VCaP (cell line): ENCODE data around the gene APOF.
A peak's percentile ranks its signal among the peaks of the same experiment; 100 is the strongest.
"Not testable (repeated sequence)": the region's sequence is repeated elsewhere in the genome, so short reads cannot be mapped to it uniquely, and the experiment has no call there.

ENCODE experiments used
- H3K27ac ChIP-seq: fragments of 450-650 bp; 2 replicates; pipeline ENCODE4 v1.5.1; 2017
- TF ChIP-seq, protein P1 (sequence below): fragments of 450-650 bp; conservative IDR thresholded peaks from 2 replicates; pipeline ENCODE4 v1.5.1; 2017; ENCODE audit warnings: mild to moderate bottlenecking, moderate library complexity

Gene APOF

DNA sequence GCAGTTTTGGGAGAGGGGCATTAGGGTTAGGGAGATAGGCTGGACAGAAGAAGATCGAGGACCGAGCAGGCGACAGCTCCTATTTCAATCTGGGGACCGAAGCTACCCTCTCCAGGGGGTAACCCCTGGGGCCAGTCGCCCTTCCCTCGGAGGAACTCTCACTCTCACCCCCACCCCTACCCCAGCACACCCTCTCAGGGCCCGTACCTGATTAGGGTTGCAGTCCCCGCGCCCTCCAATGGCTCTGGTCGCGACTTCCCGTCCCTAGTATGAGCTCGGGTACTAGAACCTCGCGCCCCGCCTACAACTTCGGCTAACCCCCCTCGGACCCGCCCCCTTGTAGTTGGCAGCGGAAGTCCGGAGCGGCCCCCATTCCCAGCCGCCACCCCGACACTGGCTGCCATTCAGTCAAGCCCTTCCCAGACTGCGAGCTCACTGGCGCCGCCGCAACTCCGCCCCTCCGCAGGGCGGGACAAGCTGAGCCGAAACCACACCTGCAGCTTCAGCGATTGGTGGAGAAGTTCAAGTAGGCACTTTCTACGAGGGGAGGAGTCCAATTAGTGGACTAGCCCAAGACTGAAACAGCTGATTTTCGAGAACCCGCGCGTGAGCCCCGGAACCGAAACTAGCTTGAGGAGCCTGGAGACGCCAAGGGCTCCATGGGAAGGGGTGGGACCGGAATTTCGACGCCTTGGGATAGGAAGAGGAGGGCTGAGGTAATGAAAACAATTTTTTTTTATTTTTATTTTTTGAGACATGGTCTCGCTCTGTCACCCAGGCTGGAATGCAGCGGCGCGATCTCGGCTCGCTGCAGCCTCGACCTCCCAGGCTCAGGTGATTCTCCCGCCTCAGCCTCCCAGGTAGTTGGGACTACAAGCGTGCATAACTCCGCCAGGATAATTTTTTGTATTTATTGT is 2.5 kb downstream of the APOF start, which contains the start of gene STAT2:
STAT2 (minus strand) TSS at position 257 of the 917 bp plus-strand sequence. CDS start 3,536 bp downstream, outside the sequence.
- TF ChIP-seq, protein P1, sequence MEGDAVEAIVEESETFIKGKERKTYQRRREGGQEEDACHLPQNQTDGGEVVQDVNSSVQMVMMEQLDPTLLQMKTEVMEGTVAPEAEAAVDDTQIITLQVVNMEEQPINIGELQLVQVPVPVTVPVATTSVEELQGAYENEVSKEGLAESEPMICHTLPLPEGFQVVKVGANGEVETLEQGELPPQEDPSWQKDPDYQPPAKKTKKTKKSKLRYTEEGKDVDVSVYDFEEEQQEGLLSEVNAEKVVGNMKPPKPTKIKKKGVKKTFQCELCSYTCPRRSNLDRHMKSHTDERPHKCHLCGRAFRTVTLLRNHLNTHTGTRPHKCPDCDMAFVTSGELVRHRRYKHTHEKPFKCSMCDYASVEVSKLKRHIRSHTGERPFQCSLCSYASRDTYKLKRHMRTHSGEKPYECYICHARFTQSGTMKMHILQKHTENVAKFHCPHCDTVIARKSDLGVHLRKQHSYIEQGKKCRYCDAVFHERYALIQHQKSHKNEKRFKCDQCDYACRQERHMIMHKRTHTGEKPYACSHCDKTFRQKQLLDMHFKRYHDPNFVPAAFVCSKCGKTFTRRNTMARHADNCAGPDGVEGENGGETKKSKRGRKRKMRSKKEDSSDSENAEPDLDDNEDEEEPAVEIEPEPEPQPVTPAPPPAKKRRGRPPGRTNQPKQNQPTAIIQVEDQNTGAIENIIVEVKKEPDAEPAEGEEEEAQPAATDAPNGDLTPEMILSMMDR, result no peak
- H3K27ac ChIP-seq, result peak within 1 kb of the TSS; percentile 93

GRCh38 chr12:56358836-56359532 is 3.7 kb downstream of the APOF start:
- TF ChIP-seq, protein P1, result no peak
- peak overlapping the region; percentile 93 for H3K27ac ChIP-seq

- H3K27ac ChIP-seq, result no peak overlapping the region
Observed at GRCh38 chr12:56351325-56351724, 11.3 kb downstream of the APOF start.

DNA sequence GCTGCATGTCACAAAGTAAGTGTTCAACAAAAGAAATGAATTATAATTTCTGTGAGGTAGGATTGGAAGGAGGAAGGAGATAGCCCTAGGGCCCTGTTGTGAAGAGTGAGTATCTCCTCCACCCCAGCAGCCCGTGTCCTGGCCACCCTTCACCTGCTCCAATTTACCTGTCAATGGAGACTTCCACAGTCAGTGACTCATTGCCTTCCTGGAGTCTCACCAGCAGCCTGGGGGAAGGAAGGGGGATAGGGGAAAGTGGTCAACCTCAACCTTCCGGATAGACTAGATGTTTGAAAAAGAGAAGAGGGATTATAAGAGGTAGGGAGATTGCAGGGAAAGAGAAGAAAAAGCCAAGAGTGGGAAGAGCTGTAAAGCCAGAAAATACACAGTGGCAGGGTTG is 12.0 kb downstream of the APOF start:
- H3K27ac ChIP-seq, result no peak overlapping the region
- TF ChIP-seq, protein P1, result no peak

More at GRCh38 chr12:56351325-56351724, 11.3 kb downstream of the APOF start:
- TF ChIP-seq, protein P1, result no peak

- TF ChIP-seq, protein P1, result no peak
- no peak overlapping the region for H3K27ac ChIP-seq
Observed at GRCh38 chr12:56348776-56349175, 13.9 kb downstream of the APOF start.

DNA sequence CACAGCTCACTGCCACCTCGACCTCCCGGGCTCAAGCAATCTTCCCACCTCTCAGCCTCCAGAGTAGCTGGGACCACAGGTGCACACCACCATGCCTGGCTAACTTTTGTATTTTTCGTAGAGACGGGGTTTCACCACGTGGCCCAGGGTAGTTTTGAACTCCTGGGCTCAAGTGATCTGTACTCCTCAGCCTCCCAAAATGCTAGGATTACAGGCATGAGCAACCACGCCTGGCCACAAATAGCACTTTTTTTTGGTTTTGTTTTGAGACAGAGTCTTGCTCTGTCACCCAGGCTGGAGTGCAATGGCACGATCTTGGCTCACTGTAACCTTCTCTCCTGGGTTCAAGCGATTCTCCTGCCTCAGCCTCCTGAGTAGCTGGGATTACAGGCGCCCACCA is 15.4 kb downstream of the APOF start:
- H3K27ac ChIP-seq, result not testable (repeated sequence)

DNA sequence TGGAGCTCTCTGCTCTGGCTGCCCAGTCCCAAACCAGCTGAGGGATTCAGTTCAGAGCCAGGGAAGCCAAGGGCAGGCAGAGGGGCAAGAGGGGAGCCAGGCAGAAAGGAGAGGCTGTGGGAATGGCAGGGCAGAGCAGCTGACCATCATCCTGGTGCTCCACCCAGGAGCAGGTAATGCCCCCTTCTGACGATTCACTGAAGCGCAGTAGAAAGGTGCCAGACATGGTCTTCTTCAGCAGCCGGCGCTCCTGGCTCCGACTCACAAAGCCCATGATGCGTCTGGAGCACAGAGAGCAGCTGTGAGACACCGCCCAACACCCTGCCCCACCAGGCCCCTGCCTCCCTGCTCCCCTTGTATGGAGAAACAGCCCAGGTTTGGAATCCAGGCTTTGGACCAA is 16.0 kb downstream of the APOF start:
- no peak overlapping the region for H3K27ac ChIP-seq
- TF ChIP-seq, protein P1, result no peak

- not testable (repeated sequence) for H3K27ac ChIP-seq
Observed at GRCh38 chr12:56342290-56342689, 20.4 kb downstream of the APOF start.
